ENCODE results near the gene FAAP24.

GRCh38 chr19:33005440-33005839, 33.4 kb downstream of the FAAP24 start:
- TF ChIP-seq EP300 (IDR thresholded peaks at IDR 0.05) (no peak), CTCF (IDR thresholded peaks at IDR 0.05) (no peak)
